Neutrophil (primary cell): ENCODE measurements around the gene RBP3.

Experiments used
- H3K27ac ChIP-seq: fragments of 200-600 bp; sonication (generic); 2 replicates; pipeline ENCODE4 v1.5.1; 2016; ENCODE audit warnings: mild to moderate bottlenecking, moderate library complexity
- H3K27me3 ChIP-seq: fragments of 200-600 bp; sonication (generic); 2 replicates; pipeline ENCODE4 v1.6.0; 2016; ENCODE audit warnings: mild to moderate bottlenecking
- H3K36me3 ChIP-seq: fragments of 200-600 bp; sonication (generic); 2 replicates; pipeline ENCODE4 v1.5.1; 2017
- H3K4me1 ChIP-seq, 2 experiments: fragments of 200-600 bp in 1 of 2; sonication (generic) in 1 of 2; 1 replicate in 1 of 2; 2 replicates in 1 of 2; pipeline versions ENCODE4 v1.5.1 to v1.6.1; 2013 to 2016; ENCODE audit warnings: low read depth in 1 of 2, low read length in 1 of 2, mild to moderate bottlenecking in 1 of 2, moderate library complexity in 1 of 2; ENCODE audit not compliant: control insufficient read depth in 1 of 2, insufficient read depth in 1 of 2
- H3K4me3 ChIP-seq, 2 experiments: fragments of 200-600 bp in 1 of 2; sonication (generic) in 1 of 2; 1 replicate in 1 of 2; 2 replicates in 1 of 2; pipeline ENCODE4 v1.5.1; 2013 to 2016; ENCODE audit warnings: low read depth in 1 of 2, low read length in 1 of 2, mild to moderate bottlenecking in 1 of 2, moderate library complexity in 1 of 2
- H3K9me3 ChIP-seq: fragments of 200-600 bp; sonication (generic); 2 replicates; pipeline ENCODE4 v1.5.1; 2016
- TF ChIP-seq, protein P1 (sequence below): fragments of 200-600 bp; sonication (generic); IDR thresholded peaks from 2 replicates; pipeline ENCODE4 v1.5.1; 2016; ENCODE audit warnings: antibody characterized with exemption

Gene RBP3

DNA sequence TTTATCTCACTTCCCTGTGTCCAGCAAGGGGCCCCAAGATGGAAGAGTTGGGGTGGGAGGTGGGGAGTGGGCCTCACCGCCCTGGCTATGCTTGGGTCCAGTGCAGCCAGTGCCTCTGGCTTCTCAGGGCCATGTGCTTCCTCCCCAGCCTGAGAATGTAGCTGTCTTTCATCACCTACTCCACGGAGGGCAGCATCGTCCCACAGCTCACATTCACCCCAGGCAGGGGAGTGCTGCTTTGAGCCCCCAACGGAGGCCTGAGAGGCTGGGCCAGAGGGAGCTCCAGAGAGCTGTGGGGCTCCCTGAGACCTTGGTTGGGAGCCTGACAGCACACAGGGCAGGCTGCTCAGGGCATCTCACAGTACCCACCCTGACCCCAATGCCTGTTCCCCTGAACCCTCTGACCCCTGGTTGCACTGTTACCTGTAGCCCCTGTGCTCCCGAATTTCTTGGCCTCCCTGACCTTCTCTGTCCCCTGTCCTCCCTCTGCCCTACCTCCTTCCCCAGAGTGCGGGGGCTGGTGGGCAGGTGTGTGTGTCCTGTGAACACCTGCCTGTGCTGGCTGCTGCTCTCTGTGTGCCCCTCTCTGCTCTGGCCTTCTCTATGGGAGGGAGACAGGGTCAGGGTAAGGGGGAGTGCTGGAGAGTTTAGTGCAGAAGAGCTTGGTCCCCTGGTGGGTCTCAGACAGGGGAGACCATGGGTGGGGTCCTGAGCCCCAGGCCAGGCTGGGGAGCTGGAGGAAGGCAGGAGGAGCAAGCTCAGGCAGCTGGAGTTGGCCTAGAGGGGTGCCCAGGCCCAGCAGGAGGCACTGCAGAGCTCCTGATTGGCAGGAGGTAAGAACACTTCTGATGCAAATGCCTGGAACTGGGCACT is 55.5 kb downstream of the RBP3 start:
- Histone ChIP-seq H3K4me3 (no peak overlapping the region), H3K36me3 (no peaks in the 10 kb centered on the region), H3K27me3 (peaks cover 6% of the 10 kb centered on the region), H3K9me3 (no peaks in the 10 kb centered on the region), H3K27ac (no peak overlapping the region), H3K4me1 (peaks cover 4 to 5% of the 10 kb centered on the region in 2 experiments)
- TF ChIP-seq, protein P1, sequence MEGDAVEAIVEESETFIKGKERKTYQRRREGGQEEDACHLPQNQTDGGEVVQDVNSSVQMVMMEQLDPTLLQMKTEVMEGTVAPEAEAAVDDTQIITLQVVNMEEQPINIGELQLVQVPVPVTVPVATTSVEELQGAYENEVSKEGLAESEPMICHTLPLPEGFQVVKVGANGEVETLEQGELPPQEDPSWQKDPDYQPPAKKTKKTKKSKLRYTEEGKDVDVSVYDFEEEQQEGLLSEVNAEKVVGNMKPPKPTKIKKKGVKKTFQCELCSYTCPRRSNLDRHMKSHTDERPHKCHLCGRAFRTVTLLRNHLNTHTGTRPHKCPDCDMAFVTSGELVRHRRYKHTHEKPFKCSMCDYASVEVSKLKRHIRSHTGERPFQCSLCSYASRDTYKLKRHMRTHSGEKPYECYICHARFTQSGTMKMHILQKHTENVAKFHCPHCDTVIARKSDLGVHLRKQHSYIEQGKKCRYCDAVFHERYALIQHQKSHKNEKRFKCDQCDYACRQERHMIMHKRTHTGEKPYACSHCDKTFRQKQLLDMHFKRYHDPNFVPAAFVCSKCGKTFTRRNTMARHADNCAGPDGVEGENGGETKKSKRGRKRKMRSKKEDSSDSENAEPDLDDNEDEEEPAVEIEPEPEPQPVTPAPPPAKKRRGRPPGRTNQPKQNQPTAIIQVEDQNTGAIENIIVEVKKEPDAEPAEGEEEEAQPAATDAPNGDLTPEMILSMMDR = no peak

DNA sequence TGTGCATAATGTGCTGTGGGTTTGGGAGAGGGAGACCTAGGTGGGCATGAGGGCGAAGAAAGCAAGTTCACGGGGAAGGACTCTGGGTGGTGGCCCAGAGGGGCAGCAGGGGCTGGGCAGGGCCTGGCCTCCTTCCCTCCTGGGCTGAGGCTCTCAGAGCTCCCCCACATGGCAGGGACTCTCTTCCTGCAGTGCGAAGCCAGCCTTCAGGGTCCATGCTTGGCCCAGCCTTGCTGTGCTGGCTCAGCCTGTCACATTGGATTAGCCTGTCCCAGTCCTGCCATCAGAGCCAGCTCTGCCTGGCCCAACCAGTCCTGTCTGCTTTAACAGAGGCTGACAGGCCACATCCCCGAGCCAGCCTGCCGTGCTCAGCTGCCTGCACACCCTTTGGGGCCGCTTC is 56.3 kb downstream of the RBP3 start:
- Histone ChIP-seq H3K4me1 (peaks cover 8% of the 10 kb centered on the region in 2 experiments), H3K27ac (no peak overlapping the region), H3K9me3 (no peaks in the 10 kb centered on the region), H3K4me3 (no peak overlapping the region), H3K27me3 (peaks cover 6% of the 10 kb centered on the region), H3K36me3 (no peaks in the 10 kb centered on the region)
- TF ChIP-seq, protein P1 = no peak

DNA sequence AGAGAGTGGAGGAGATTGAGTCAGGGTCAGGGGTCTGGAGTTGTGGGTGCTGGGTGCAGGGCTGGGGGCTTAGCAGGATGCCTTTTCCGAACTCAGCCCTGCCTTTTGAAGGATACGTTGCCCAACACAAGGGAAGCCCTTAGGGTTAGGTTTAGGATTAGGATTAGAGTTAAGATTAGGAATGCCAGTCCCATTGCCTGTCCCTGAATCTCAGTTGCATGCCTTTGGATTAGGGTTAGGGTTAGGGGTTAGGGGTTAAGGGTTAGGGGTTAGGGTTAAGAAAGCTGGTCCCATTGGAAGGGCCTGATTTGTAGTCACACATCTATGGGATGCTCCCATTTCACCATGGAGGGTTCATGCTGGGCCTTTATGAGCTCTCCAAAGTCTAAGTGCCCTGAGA is 56.8 kb downstream of the RBP3 start:
- no peaks in the 10 kb centered on the region for H3K36me3 ChIP-seq
- no peak overlapping the region for H3K27ac ChIP-seq
- H3K4me3 ChIP-seq = no peak overlapping the region
- TF ChIP-seq, protein P1 = no peak
- peaks cover 6% of the 10 kb centered on the region for H3K27me3 ChIP-seq
- no peaks in the 10 kb centered on the region for H3K9me3 ChIP-seq
- peaks cover 8% of the 10 kb centered on the region in 2 experiments for H3K4me1 ChIP-seq

DNA sequence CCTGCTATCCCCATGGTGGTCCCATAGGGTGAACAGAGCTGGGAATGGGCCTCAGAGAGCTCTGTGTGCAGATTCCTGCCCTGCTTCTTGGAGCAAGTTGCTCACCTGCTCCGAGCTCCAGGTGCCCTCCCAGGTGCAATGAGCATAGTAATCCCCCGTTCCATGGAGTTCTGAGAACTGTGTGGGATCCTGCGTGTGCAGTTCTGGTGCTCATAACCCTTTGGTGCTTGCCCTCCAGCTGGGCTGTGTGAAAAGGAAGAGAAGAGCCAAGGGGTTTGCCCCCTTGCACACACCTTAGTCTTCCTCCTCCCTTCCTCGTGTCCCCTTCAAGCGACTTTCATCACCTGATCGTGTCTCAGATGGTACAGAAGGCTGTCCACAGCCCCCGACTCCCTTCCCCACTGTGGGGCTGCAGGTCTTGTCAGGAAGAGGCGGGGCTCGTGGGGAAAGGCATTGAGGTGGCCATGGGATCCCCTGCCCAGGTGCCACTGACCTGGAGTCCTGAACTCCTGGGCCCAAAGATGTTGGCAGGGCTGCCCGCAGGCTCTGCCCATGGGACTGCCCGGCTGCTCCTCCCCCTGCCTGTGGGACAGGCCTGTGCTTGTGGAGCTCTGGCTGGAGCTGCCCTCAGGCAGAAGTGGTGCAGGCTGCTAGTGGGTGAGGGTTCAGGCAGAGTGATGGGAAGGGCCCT is 57.8 kb downstream of the RBP3 start:
- no peaks in the 10 kb centered on the region for H3K36me3 ChIP-seq
- H3K4me3 ChIP-seq = no peak overlapping the region
- no peaks in the 10 kb centered on the region for H3K9me3 ChIP-seq
- TF ChIP-seq, protein P1 = no peak
- peaks cover 8% of the 10 kb centered on the region in 2 experiments for H3K4me1 ChIP-seq
- H3K27ac ChIP-seq = no peak overlapping the region
- no peaks in the 10 kb centered on the region for H3K27me3 ChIP-seq

DNA sequence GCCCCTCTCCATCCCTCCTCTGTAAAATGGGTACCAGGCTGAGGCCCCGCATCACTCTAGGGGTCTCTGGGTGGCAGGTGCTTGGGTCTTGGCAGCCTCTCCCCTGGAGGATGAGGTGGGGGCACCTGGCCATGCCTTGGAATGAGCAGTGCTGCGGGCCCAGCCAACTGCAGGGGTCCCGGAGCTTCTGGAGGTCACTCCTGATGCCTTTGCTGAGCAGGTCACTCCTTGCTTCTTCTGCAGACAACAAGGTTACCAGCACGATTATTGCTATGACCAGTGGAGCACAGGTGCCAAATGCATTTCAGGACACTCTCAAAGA is 58.3 kb downstream of the RBP3 start:
- no peak overlapping the region for H3K27ac ChIP-seq
- peaks cover 8% of the 10 kb centered on the region in 2 experiments for H3K4me1 ChIP-seq
- H3K36me3 ChIP-seq = no peaks in the 10 kb centered on the region
- no peaks in the 10 kb centered on the region for H3K9me3 ChIP-seq
- H3K27me3 ChIP-seq = no peaks in the 10 kb centered on the region
- no peak overlapping the region for H3K4me3 ChIP-seq
- TF ChIP-seq, protein P1 = no peak
